Mucosa of rectum (tissue), 2 donors: Measurements from ENCODE around the gene ATP4B.
"Not testable (repeated sequence)": the region's sequence is repeated elsewhere in the genome, so short reads cannot be mapped to it uniquely, and the experiment has no call there.

Experiments used
- H3K27ac ChIP-seq, 2 donors: one replicate each; pipeline ENCODE4 v1.7.0; 2013; ENCODE audit warnings: inconsistent platforms in 2 of 2, low read depth in 2 of 2, low read length in 2 of 2
- H3K27me3 ChIP-seq, 2 donors: one replicate each; pipeline ENCODE4 v1.7.0; 2013; ENCODE audit warnings: low read length in 2 of 2; ENCODE audit not compliant: control insufficient read depth in 2 of 2, insufficient read depth in 2 of 2
- H3K36me3 ChIP-seq, 2 donors: one replicate each; pipeline ENCODE4 v1.7.0; 2013; ENCODE audit warnings: low read length in 2 of 2; ENCODE audit not compliant: control insufficient read depth in 2 of 2, insufficient read depth in 2 of 2
- H3K4me1 ChIP-seq, 2 donors: one replicate each; pipeline ENCODE4 v1.7.0; 2013; ENCODE audit warnings: low read length in 2 of 2, mild to moderate bottlenecking in 1 of 2; ENCODE audit not compliant: control insufficient read depth in 2 of 2, insufficient read depth in 2 of 2
- H3K4me3 ChIP-seq, 2 donors: one replicate each; pipeline ENCODE4 v1.7.0; 2013; ENCODE audit warnings: low read length in 2 of 2
- H3K9ac ChIP-seq, 2 donors: one replicate each; pipeline ENCODE4 v1.7.0; 2013; ENCODE audit warnings: low read length in 2 of 2, low read depth in 1 of 2, mild to moderate bottlenecking in 1 of 2
- H3K9me3 ChIP-seq, 2 donors: one replicate each; pipeline ENCODE4 v1.7.0; 2013; ENCODE audit warnings: low read length in 2 of 2; ENCODE audit not compliant: control insufficient read depth in 2 of 2
- donor health status: healthy.
- donor health status: Normal muscosa, but diverticular disease.

ATP4B gene

DNA sequence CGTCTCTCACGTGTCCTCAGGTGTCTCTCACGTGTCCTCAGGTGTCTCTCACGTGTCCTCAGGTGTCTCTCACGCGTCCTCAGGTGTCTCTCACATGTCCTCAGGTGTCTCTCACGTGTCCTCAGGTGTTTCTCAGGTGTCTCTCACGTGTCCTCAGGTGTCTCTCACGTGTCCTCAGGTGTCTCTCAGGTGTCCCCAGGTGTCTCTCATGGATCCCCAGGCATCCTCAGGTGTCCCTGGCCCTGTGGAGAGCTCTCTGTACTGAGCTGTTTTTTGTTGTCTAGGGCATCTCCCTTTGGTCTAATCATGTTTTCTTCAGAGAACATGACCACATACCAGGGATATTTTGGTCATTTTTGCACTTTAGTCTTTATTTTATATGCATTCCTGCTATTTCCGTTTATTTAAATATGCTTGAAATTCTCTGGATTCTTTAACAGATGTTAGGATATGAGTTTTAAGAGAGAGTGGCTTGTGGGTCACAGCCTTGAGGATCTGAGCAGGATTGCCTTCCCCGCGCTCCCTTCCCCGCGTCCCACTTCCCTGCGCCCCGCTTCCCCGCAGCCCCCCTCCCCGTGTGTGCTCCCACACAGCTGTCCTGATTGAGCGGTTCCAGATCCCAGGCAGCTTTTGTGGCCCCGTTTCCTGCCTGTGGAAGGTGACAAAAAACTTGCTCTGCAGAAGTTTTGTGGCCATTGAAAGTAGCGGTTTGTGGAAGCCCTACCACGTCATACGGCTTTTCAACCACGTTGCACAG, 31.9 kb downstream of the ATP4B start:
- H3K36me3 ChIP-seq = peaks cover 25% of the 10 kb centered on the region in 2 donors

DNA sequence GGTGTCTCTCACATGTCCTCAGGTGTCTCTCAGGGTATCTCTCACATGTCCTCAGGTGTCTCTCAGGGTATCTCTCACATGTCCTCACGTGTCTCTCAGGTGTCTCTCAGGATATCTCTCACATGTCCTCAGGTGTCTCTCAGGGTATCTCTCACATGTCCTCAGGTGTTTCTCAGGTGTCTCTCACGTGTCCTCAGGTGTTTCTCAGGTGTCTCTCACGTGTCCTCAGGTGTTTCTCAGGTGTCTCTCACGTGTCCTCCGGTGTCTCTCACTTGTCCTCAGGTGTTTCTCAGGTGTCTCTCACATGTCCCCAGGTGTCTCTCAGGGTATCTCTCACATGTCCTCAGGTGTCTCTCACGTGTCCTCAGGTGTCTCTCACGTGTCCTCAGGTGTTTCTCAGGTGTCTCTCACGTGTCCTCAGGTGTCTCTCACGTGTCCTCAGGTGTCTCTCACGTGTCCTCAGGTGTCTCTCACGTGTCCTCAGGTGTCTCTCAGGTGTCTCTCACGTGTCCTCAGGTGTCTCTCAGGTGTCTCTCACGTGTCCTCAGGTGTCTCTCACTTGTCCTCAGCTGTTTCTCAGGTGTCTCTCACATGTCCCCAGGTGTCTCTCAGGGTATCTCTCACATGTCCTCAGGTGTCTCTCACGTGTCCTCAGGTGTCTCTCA, 33.2 kb downstream of the ATP4B start:
- H3K27me3 ChIP-seq, H3K27ac ChIP-seq, H3K4me1 ChIP-seq, H3K9ac ChIP-seq, H3K4me3 ChIP-seq, H3K9me3 ChIP-seq: not testable (repeated sequence)
- peaks cover 21 to 24% of the 10 kb centered on the region in 2 donors for H3K36me3 ChIP-seq

More for the DNA sequence above, 31.9 kb downstream of the ATP4B start:
- no peak overlapping the region for H3K27ac ChIP-seq
- H3K27me3 ChIP-seq = no peaks in the 10 kb centered on the region
- H3K4me1 ChIP-seq = no peaks in the 10 kb centered on the region
- no peak overlapping the region for H3K4me3 ChIP-seq
- H3K9ac ChIP-seq = no peak overlapping the region
- no peaks in the 10 kb centered on the region for H3K9me3 ChIP-seq

GRCh38 chr13:113624235-113624587, 33.8 kb downstream of the ATP4B start:
- H3K27me3 ChIP-seq = no peaks in the 10 kb centered on the region
- no peak overlapping the region for H3K4me3 ChIP-seq
- no peaks in the 10 kb centered on the region for H3K9me3 ChIP-seq
- H3K27ac ChIP-seq = no peak overlapping the region
- no peaks in the 10 kb centered on the region for H3K4me1 ChIP-seq
- peaks cover 15 to 21% of the 10 kb centered on the region in 2 donors for H3K36me3 ChIP-seq
- H3K9ac ChIP-seq = no peak overlapping the region

DNA sequence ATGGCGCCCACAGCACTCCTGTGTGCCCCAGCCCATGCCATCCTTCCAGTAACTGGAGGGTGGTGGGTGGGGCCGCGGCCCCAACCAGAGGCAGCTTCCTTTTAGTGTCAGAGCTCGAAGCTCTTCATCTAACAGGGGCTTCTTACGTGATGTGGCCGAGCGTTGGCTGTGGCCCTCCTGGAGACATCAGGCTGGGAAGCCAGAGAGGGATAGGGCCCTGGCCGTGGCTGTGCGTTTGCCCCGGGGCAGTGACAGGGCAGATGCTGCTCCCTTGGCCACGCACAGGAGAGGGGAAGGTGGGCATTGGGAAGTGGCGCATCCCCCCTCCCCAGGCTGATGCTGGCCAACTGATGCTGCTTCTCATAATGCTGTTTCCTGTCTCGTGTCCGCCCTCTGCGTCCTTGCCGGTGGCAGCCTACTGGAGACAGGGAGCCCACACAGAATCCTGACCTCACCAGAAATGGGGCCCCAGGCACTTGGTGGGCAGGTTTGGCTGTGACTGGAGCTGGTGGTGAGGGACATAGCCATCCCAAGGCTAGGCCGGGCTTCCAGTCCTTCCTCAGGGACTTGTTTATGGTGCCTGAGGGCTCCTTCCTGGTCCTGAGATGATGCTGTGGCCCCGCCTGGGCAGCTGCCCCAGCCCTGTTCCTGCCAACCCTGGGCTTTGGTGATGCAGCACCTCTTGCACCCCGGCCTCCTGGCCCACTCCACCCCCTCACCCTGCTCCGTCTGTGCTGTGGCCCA, 34.3 kb downstream of the ATP4B start:
- Histone ChIP-seq H3K4me3 (no peak overlapping the region), H3K27me3 (no peaks in the 10 kb centered on the region), H3K27ac (no peak overlapping the region), H3K9ac (no peak overlapping the region), H3K9me3 (no peaks in the 10 kb centered on the region), H3K4me1 (no peaks in the 10 kb centered on the region), H3K36me3 (peaks cover 15 to 21% of the 10 kb centered on the region in 2 donors)

DNA sequence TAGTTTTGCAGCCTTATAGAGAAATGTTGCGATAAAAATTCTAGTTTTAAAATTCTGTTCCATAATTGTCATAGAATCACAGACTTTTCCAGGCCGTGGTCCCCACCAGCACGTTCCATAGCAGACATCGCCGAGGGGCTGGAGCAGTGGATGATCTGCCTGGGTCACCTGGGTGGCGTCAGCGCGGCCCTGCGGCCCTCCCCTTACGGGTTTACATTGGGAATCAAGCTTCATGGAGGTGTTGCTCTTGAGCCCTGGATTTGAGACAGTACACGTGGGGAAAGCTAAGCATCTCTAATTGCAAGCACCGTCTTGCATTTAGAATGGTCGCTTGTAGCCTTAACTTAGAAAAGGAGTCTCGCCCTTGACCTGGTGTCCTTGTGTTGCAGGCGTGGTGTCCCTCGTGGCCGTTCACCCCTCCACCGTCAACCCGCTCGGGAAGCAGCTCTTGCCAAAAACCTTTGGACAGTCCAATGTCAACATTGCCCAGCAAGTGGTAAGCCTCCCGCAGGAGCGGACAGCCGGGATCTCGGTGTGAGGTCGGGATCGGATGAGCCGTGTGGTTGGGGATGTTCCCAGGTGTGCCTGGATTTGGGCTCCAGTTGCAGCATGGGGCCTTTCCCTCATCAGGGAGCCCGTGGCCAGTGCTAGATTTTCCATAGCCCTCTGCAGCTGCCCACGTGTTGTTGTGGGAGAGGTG, 35.1 kb downstream of the ATP4B start:
- no peak overlapping the region for H3K9ac ChIP-seq
- no peak overlapping the region for H3K27ac ChIP-seq
- no peaks in the 10 kb centered on the region for H3K27me3 ChIP-seq
- H3K36me3 ChIP-seq = peaks cover 15 to 18% of the 10 kb centered on the region in 2 donors
- H3K4me1 ChIP-seq = no peaks in the 10 kb centered on the region
- H3K9me3 ChIP-seq = no peaks in the 10 kb centered on the region
- no peak overlapping the region for H3K4me3 ChIP-seq

- not testable (repeated sequence) for H3K4me1 ChIP-seq, H3K4me3 ChIP-seq, H3K9me3 ChIP-seq, H3K27me3 ChIP-seq, H3K27ac ChIP-seq, H3K9ac ChIP-seq
- peaks cover 11 to 18% of the 10 kb centered on the region in 2 donors for H3K36me3 ChIP-seq
These were observed 35.9 kb downstream of the ATP4B start for GRCh38 chr13:113621986-113622550.

- H3K36me3 ChIP-seq = peaks cover 10 to 18% of the 10 kb centered on the region in 2 donors
- H3K4me3 ChIP-seq, H3K27me3 ChIP-seq, H3K9me3 ChIP-seq, H3K9ac ChIP-seq, H3K4me1 ChIP-seq, H3K27ac ChIP-seq: not testable (repeated sequence)
These were observed 36.5 kb downstream of the ATP4B start for GRCh38 chr13:113621498-113621897.

GRCh38 chr13:113621046-113621445, 37.0 kb downstream of the ATP4B start:
- Histone ChIP-seq H3K4me1 (no peaks in the 10 kb centered on the region), H3K9ac (no peak overlapping the region), H3K9me3 (no peaks in the 10 kb centered on the region), H3K36me3 (peaks cover 10 to 18% of the 10 kb centered on the region in 2 donors), H3K27me3 (no peaks in the 10 kb centered on the region), H3K27ac (no peak overlapping the region), H3K4me3 (no peak overlapping the region)

DNA sequence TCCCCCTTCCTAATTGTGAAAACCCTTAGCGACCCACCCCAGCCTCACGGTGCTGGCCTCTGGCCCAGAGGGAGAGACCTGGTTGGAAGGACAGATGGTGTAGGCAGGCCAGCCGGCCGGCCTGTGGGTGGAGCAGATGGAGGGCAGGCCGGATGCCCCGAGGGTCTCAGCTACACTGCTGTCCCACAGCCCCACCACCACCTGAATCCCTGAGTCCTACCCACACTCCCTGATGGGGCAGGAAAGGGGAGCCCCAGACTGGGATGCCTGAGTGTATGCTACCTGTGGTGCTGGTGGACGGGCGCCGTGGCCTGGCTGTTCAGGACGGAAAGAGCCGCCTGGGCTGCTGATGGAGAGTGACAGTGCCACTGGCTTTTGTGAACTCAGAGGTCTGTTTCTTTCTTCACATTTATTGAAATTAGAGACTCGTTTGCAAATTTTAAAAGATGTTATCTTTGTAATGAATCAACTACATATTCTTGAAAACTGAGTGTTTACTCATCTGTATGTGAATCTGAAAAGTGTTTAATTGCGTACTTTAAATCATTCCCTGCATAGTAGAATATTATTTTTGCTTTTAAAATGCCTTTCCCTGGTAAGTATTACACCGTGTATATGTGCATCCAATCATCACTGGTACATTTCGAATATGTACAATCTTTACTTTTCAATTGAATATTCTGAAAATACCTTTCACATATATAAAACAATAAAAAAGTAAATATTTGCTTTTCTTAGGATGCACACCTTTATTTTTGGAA, 37.8 kb downstream of the ATP4B start:
- H3K4me3 ChIP-seq = no peak overlapping the region
- H3K27ac ChIP-seq = no peak overlapping the region
- H3K9ac ChIP-seq = no peak overlapping the region
- H3K9me3 ChIP-seq = no peaks in the 10 kb centered on the region
- no peaks in the 10 kb centered on the region for H3K4me1 ChIP-seq
- H3K36me3 ChIP-seq = peaks cover 12 to 20% of the 10 kb centered on the region in 2 donors
- H3K27me3 ChIP-seq = no peaks in the 10 kb centered on the region
